ENCODE results near the gene FAR1.

FAR1 gene

GRCh38 chr11:13778345-13778744, 109.9 kb downstream of the FAR1 start:
- no peak for FAIRE-seq

GRCh38 chr11:13781153-13781552, 112.7 kb downstream of the FAR1 start:
- FAIRE-seq = no peak

Measured in endometrium (tissue), 2 donors.